AG08395 (cell line): Measurements from ENCODE around the gene NPIPB6.

Experiments used
- DNase-seq: peaks from one replicate; pipeline ENCODE4 v3.0.0; 2012; ENCODE audit warnings: mixed read lengths, low spot score

NPIPB6 gene

DNA sequence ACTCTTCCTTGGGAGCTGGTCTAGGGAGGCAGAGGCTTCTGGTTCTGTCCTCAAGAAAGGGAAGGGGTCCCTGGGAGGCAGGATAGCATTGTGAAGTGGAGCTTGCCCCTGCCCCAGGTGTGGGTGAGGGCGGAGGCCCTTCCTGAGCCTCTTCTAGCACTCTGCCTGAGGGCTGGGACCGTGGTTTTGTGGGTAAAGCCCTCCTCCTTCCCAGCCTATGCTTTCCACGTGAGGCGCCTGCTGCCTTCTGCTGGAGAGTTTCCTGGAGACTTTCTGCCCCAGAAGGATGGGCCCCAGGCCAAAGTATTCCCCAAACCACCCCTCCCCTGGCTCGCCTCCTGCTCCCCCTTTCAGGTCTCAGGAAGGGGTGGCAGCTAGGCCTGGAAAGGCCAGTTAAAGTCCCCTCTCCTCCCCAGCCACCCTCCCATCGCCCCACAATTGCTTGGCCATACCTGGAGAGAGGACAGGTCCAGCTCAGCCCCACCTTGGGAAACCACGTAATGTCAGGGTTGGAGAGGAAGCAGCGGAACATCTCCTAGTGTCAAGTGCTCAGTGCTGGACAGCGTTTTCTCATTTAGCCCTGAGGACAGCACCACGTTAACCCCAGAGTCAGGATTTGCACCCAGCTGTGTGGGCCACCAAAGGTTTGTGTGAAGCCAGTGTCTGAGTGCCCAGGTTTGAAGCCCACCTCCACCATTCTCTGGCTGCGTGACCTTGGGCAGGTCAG is 65.4 kb downstream of the NPIPB6 start:
- no peak for DNase-seq

DNA sequence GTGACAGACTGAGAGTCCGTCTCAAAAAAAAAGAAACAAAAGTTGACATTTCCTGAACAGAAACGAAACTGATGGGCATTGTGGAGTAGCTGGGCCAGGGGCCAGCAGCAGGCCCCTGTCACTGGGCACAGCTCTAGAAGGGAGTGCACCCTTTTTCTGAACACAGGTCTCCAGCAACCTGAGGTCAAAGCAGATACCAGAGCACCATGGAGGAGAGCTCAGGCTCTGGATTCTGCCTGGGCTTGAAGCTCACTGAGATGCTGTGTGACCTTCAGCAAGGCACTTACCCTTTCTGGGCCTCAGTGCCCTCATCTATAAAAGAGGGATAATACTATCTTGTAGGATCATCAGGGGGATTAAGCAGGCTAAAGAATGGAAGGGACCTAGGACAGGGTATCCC is 66.0 kb downstream of the NPIPB6 start:
- DNase-seq = no peak

DNA sequence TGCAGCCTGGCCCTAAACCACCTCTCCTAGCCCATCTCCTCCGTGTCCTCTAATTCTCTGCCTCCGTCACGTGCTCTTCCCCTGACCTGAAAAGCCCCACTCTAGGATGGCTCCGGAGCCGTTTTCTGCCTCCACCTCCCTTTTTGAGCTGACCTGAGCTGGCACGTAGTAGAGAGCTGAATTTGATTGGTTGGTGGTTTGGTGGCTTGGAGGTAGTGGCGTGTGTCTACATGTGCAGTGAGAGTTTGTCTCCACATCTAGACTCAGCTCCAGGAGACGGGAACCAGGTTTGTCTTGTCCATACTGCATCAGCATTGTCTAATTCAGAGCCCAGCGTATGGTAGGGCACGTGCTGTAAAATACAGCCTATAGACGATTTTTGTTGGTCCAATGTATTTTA is 68.0 kb downstream of the NPIPB6 start:
- no peak for DNase-seq

DNA sequence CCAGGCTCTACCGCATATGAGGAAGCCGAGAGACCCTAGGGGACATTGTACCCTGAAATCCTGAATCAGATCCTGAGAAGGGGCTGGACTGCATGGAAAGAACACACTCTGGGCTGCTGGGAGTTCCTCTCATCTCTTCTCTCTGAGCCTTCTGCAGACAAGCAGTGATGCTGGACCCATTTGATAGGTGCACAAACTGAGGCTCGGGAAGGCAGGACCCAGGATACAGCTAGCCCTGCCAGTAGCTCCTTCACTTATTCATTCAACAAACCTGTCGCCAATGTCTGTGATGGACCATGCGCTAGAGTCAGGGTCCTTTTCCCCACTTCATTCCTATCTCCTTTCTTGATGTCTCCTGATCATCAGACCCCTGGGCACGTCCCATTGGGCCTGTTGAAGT is 69.1 kb downstream of the NPIPB6 start:
- DNase-seq = no peak

DNA sequence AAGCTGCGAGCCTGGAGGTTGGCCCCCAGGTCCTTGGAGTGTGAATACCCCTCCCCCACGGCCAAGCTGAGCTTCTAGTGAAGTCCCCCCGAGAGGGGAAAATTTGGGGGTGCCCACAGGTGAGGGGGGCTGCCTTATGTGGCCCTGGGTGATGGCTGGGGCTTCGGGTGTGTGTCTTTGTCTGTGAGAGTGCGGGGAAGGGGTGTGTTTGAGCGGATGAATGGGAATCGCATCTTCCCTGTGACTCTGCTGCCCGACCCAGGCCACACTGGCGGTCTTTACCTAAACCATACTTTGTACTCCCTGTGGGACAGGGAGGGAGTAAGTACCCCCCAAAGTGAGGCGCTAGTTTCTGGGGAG is 69.7 kb downstream of the NPIPB6 start:
- no peak for DNase-seq

DNA sequence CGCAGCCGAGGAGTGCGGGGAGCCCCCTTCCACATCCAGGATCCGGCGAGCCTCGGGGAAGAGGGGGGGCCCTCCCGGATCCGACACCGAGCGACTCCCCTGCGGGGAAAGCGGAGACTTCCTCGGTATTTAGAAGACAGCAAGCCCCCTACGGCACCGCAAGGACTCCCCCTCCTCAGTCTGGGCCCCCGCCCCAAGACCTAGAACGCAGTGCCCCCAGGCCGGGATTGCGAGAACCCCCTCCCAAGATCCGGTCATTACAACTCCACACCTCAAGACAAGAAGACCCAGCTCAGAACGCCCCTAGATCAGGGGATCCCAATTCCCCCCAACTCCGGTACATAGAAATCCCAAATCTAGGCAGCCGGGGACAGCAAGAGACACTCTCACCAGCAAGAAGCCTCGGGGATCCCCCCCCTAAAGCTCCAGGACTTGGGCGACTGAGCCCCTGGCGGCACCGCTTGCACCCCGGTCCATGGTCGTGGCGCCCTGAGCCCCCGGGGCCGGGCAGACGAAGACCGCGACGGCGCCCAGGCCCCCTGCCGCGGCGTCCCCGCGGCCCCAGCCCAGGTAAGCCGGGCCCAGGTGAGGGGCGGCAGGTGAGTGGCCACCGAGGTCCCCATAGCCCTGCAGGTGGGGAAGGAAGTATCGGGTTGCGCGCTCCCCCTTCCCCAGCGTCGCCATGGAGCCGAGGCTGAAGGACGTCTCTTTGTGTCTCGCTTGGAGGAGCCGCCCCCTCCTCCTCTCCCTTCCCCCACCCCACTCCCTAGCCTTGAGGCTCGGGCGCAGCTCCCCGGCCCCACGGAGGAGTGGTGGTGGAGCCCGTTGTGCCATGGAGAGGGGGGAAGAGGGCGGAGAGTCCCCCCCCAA is 70.3 kb downstream of the NPIPB6 start:
- no peak for DNase-seq
